GM18508 (cell line): ENCODE data around the gene CTRB2.
"Not testable (repeated sequence)": the region's sequence is repeated elsewhere in the genome, so short reads cannot be mapped to it uniquely, and the experiment has no call there.

Experiments
- ATAC-seq: cut with Tn5 transposase; IDR thresholded peaks from one replicate; pipeline ENCODE4 v1.9.1; 2021; ENCODE audit warnings: moderate number of reproducible peaks; ENCODE audit not compliant: insufficient read depth, unreplicated experiment

The CTRB2 gene

GRCh38 chr16:75243667-75244224 is 36.8 kb upstream of the CTRB2 start:
- ATAC-seq, result no peak

- ATAC-seq, result not testable (repeated sequence)
Observed at GRCh38 chr16:75242436-75243078, 35.6 kb upstream of the CTRB2 start.

- no peak for ATAC-seq
Observed at GRCh38 chr16:75241955-75242354, 35.0 kb upstream of the CTRB2 start.

- no peak for ATAC-seq
Observed at GRCh38 chr16:75241412-75241811, 34.5 kb upstream of the CTRB2 start.

- ATAC-seq, result not testable (repeated sequence)
Observed at GRCh38 chr16:75240633-75241032, 33.7 kb upstream of the CTRB2 start.

GRCh38 chr16:75239542-75240122 is 32.7 kb upstream of the CTRB2 start:
- ATAC-seq, result no peak

GRCh38 chr16:75238853-75239541 is 32.0 kb upstream of the CTRB2 start:
- ATAC-seq, result no peak

- no peak for ATAC-seq
Observed at GRCh38 chr16:75238132-75238852, 31.3 kb upstream of the CTRB2 start.

- ATAC-seq, result no peak
Observed at GRCh38 chr16:75237398-75238131, 30.6 kb upstream of the CTRB2 start.

GRCh38 chr16:75236736-75237397 is 29.9 kb upstream of the CTRB2 start:
- no peak for ATAC-seq

- no peak for ATAC-seq
Observed at GRCh38 chr16:75236232-75236631, 29.3 kb upstream of the CTRB2 start.

GRCh38 chr16:75235721-75236193 is 28.8 kb upstream of the CTRB2 start:
- ATAC-seq, result no peak

GRCh38 chr16:75234856-75235696 is 28.1 kb upstream of the CTRB2 start:
- no peak for ATAC-seq

GRCh38 chr16:75233611-75233938 is 26.6 kb upstream of the CTRB2 start:
- ATAC-seq, result no peak

GRCh38 chr16:75231570-75231969 is 24.6 kb upstream of the CTRB2 start:
- no peak for ATAC-seq

GRCh38 chr16:75230471-75231110 is 23.6 kb upstream of the CTRB2 start:
- no peak for ATAC-seq

GRCh38 chr16:75229172-75230031 is 22.4 kb upstream of the CTRB2 start:
- no peak for ATAC-seq
